Liver (tissue), 9 donors: ENCODE measurements around the gene DYRK3. TPM values are rescaled to one million over a fixed set of nuclear protein-coding genes. Genes with fewer than 3 reads are reported as not detected.

Source experiments
- DNase-seq: peaks from one replicate; pipeline ENCODE4 v3.0.0-alpha.2; 2017; ENCODE audit warnings: low spot score
- H3K27ac ChIP-seq, 2 donors: one replicate each; pipeline ENCODE4 v1.7.0; 2013; ENCODE audit warnings: inconsistent platforms in 2 of 2, low read length in 2 of 2, control low read depth in 1 of 2, low read depth in 1 of 2, mild to moderate bottlenecking in 1 of 2
- H3K27me3 ChIP-seq, 4 donors: one replicate each; pipeline versions ENCODE4 v1.6.1 to v1.7.0; 2013; ENCODE audit warnings: low read length in 3 of 4, inconsistent platforms in 1 of 4, mild to moderate bottlenecking in 1 of 4, moderate library complexity in 1 of 4; ENCODE audit not compliant: control insufficient read depth in 4 of 4, insufficient read depth in 4 of 4
- H3K36me3 ChIP-seq, 4 donors: one replicate each; pipeline versions ENCODE4 v1.6.1 to v1.7.0; 2013; ENCODE audit warnings: low read length in 3 of 4, mild to moderate bottlenecking in 3 of 4, low read depth in 1 of 4, moderate library complexity in 1 of 4; ENCODE audit not compliant: control insufficient read depth in 4 of 4, insufficient read depth in 3 of 4
- H3K4me1 ChIP-seq, 4 donors: one replicate each; pipeline versions ENCODE4 v1.6.1 to v1.7.0; 2013; ENCODE audit warnings: low read length in 3 of 4, mild to moderate bottlenecking in 3 of 4, moderate library complexity in 1 of 4; ENCODE audit not compliant: control insufficient read depth in 4 of 4, insufficient read depth in 4 of 4
- H3K4me3 ChIP-seq, 3 donors: one replicate each; pipeline versions ENCODE4 v1.6.1 to v1.7.0; 2013; ENCODE audit warnings: low read length in 3 of 3, control low read depth in 1 of 3, low read depth in 1 of 3, mild to moderate bottlenecking in 1 of 3
- H3K9ac ChIP-seq, 2 donors: one replicate each; pipeline ENCODE4 v1.7.0; 2013; ENCODE audit warnings: low read length in 2 of 2, mild to moderate bottlenecking in 2 of 2, moderate library complexity in 2 of 2, control low read depth in 1 of 2, low read depth in 1 of 2
- H3K9me3 ChIP-seq, 4 donors: one replicate each; pipeline versions ENCODE4 v1.6.1 to v1.7.0; 2013; ENCODE audit warnings: low read length in 3 of 4; ENCODE audit not compliant: control insufficient read depth in 4 of 4
- EGR1 ChIP-seq, 2 donors: IDR thresholded peaks; 2 replicates each; pipeline ENCODE4 v1.6.1; 2016 to 2018; ENCODE audit warnings: antibody characterized with exemption in 2 of 2, low read depth in 2 of 2
- FOXA1 ChIP-seq: IDR thresholded peaks from 2 replicates; pipeline ENCODE4 v1.6.1; 2016; ENCODE audit warnings: antibody characterized with exemption
- FOXA2 ChIP-seq: IDR thresholded peaks from 2 replicates; pipeline ENCODE4 v1.6.1; 2016; ENCODE audit warnings: antibody characterized with exemption
- GABPA ChIP-seq, 2 donors: IDR thresholded peaks in 1 of 2; conservative IDR thresholded peaks in 1 of 2; 2 replicates each; pipeline ENCODE4 v1.6.1; 2016; ENCODE audit warnings: antibody characterized with exemption in 2 of 2, mild to moderate bottlenecking in 1 of 2, moderate library complexity in 1 of 2
- HNF4A ChIP-seq, 2 donors: conservative IDR thresholded peaks; 2 replicates each; pipeline ENCODE4 v1.6.1; 2016; ENCODE audit warnings: antibody characterized with exemption in 2 of 2, mild to moderate bottlenecking in 2 of 2
- HNF4G ChIP-seq: IDR thresholded peaks from 2 replicates; pipeline ENCODE4 v1.6.1; 2016; ENCODE audit warnings: antibody characterized with exemption
- JUND ChIP-seq, 2 donors: IDR thresholded peaks; 2 replicates each; pipeline ENCODE4 v1.6.1; 2016; ENCODE audit warnings: antibody characterized with exemption in 2 of 2
- NR2F2 ChIP-seq: IDR thresholded peaks from 2 replicates; pipeline ENCODE4 v1.6.1; 2016; ENCODE audit warnings: antibody characterized with exemption
- RAD21 ChIP-seq, 2 donors: IDR thresholded peaks; 2 replicates each; pipeline ENCODE4 v1.6.1; 2016; ENCODE audit warnings: antibody characterized with exemption in 2 of 2, mild to moderate bottlenecking in 2 of 2
- RXRA ChIP-seq, 2 donors: IDR thresholded peaks; 2 replicates each; pipeline ENCODE4 v1.6.1; 2017 to 2018; ENCODE audit warnings: antibody characterized with exemption in 2 of 2, mild to moderate bottlenecking in 1 of 2
- SP1 ChIP-seq: IDR thresholded peaks from 2 replicates; pipeline ENCODE4 v1.6.1; 2018; ENCODE audit warnings: antibody characterized with exemption, mild to moderate bottlenecking
- TAF1 ChIP-seq: conservative IDR thresholded peaks from 2 replicates; pipeline ENCODE4 v1.6.1; 2016; ENCODE audit warnings: antibody characterized with exemption, mild to moderate bottlenecking
- YY1 ChIP-seq: IDR thresholded peaks from 2 replicates; pipeline ENCODE4 v1.6.1; 2016; ENCODE audit warnings: antibody characterized with exemption, mild to moderate bottlenecking
- WGBS: extraction: QIAGEN DNeasy Blood & Tissue Kit; methylation state at CpG from one replicate; pipeline ENCODE4 v1.1.7; 2013; 5-methylcytosine and 5-hydroxymethylcytosine counted together
- polyA plus RNA-seq, 2 donors: library from polyadenylated mRNA; stranded (reverse) in 1 of 2; unstranded in 1 of 2; fragments of 200-250 nt in 1 of 2; fragments of >200 nt in 1 of 2; fragmentation: Nextera tagmentation in 1 of 2; extraction: Ambion mirVana in 1 of 2; gene quantifications; one replicate each; pipeline versions ENCODE4 v1.2.1 to v1.2.3, GENCODE V29; 2013 to 2015
- total RNA-seq, 2 donors: library from RNA; depleted of rRNA; stranded (reverse); fragments of >200 nt; gene quantifications; one replicate each; pipeline ENCODE4 v1.2.3, GENCODE V29; 2014
- TF ChIP-seq, protein P1 (sequence below): IDR thresholded peaks from 2 replicates; pipeline ENCODE4 v1.6.1; 2016; ENCODE audit warnings: antibody characterized with exemption, mild to moderate bottlenecking
- TF ChIP-seq, protein P2 (sequence below): IDR thresholded peaks from 2 replicates; pipeline ENCODE4 v1.6.1; 2016; ENCODE audit warnings: antibody characterized with exemption
- TF ChIP-seq, protein P3 (sequence below): IDR thresholded peaks from 2 replicates; pipeline ENCODE4 v1.6.1; 2016; ENCODE audit warnings: antibody characterized with exemption
- TF ChIP-seq, protein P4 (sequence below): IDR thresholded peaks from 2 replicates; pipeline ENCODE4 v1.6.1; 2016; ENCODE audit warnings: antibody characterized with exemption
- TF ChIP-seq, protein P5 (sequence below): fragments of 150-350 bp; IDR thresholded peaks from 2 replicates; pipeline ENCODE4 v1.5.1; 2017; ENCODE audit warnings: improper control_type of control experiment, low read depth, low read length; ENCODE audit not compliant: missing input control
- donor health status: healthy.
- donor health status: healthy.
- donor health status: healthy.
- donor health status: healthy.
- donor health status: healthy.

DYRK3 gene
- total and polyA plus RNA-seq, 4 donors = 1.5 to 41.8 (median 5.0) TPM

DNA sequence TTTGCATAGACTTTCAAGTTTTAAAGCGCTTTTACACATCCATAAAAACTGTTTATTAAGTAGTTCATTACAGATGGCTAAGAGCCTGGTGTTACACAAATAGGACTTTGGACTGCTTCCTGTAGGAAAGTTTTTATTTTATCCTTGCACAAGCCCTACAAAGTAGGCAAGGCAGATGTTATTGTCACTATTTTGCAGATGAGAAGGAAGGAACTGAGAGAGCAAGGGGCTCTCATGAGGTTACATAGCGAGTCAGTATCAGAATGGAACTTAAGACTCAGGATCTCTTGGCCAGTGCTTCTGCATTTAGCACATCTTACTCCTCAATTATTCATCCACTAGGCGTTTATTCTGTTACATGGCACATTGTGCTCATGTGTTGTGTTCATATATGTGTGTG is 46.8 kb downstream of the DYRK3 start:
- H3K4me3 ChIP-seq = no peak overlapping the region
- no peaks in the 10 kb centered on the region for H3K27me3 ChIP-seq
- H3K9ac ChIP-seq = no peak overlapping the region
- peak; percentile 86 for TF ChIP-seq HNF4G
- TF ChIP-seq JUND (IDR thresholded peaks at IDR 0.05) = peak in 1 of 2 donors; percentile 25
- TF ChIP-seq, protein P1, sequence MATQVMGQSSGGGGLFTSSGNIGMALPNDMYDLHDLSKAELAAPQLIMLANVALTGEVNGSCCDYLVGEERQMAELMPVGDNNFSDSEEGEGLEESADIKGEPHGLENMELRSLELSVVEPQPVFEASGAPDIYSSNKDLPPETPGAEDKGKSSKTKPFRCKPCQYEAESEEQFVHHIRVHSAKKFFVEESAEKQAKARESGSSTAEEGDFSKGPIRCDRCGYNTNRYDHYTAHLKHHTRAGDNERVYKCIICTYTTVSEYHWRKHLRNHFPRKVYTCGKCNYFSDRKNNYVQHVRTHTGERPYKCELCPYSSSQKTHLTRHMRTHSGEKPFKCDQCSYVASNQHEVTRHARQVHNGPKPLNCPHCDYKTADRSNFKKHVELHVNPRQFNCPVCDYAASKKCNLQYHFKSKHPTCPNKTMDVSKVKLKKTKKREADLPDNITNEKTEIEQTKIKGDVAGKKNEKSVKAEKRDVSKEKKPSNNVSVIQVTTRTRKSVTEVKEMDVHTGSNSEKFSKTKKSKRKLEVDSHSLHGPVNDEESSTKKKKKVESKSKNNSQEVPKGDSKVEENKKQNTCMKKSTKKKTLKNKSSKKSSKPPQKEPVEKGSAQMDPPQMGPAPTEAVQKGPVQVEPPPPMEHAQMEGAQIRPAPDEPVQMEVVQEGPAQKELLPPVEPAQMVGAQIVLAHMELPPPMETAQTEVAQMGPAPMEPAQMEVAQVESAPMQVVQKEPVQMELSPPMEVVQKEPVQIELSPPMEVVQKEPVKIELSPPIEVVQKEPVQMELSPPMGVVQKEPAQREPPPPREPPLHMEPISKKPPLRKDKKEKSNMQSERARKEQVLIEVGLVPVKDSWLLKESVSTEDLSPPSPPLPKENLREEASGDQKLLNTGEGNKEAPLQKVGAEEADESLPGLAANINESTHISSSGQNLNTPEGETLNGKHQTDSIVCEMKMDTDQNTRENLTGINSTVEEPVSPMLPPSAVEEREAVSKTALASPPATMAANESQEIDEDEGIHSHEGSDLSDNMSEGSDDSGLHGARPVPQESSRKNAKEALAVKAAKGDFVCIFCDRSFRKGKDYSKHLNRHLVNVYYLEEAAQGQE = no peak
- peak; percentile 91 for TF ChIP-seq SP1
- TF ChIP-seq YY1 = peak; percentile 36
- peak; percentile 33 to 43 for TF ChIP-seq RAD21 (IDR thresholded peaks at IDR 0.05)
- TF ChIP-seq EGR1 (IDR thresholded peaks at IDR 0.05; ENCODE audit: low read depth in 2 of 2) = peak in 1 of 2 donors; percentile 72
- TF ChIP-seq HNF4A (conservative IDR thresholded peaks at IDR 0.05) = peak; percentile 95 to 97
- TF ChIP-seq, protein P2, sequence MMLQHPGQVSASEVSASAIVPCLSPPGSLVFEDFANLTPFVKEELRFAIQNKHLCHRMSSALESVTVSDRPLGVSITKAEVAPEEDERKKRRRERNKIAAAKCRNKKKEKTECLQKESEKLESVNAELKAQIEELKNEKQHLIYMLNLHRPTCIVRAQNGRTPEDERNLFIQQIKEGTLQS = no peak
- no peak for TF ChIP-seq TAF1
- TF ChIP-seq, protein P3, sequence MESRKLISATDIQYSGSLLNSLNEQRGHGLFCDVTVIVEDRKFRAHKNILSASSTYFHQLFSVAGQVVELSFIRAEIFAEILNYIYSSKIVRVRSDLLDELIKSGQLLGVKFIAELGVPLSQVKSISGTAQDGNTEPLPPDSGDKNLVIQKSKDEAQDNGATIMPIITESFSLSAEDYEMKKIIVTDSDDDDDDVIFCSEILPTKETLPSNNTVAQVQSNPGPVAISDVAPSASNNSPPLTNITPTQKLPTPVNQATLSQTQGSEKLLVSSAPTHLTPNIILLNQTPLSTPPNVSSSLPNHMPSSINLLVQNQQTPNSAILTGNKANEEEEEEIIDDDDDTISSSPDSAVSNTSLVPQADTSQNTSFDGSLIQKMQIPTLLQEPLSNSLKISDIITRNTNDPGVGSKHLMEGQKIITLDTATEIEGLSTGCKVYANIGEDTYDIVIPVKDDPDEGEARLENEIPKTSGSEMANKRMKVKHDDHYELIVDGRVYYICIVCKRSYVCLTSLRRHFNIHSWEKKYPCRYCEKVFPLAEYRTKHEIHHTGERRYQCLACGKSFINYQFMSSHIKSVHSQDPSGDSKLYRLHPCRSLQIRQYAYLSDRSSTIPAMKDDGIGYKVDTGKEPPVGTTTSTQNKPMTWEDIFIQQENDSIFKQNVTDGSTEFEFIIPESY = peak; percentile 14
- TF ChIP-seq, protein P4, sequence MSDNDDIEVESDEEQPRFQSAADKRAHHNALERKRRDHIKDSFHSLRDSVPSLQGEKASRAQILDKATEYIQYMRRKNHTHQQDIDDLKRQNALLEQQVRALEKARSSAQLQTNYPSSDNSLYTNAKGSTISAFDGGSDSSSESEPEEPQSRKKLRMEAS = peak; percentile 36
- TF ChIP-seq GABPA (IDR thresholded peaks at IDR 0.05 in 1 of 2, conservative IDR thresholded peaks at IDR 0.05 in 1 of 2) = peak in 1 of 2 donors; percentile 32
- TF ChIP-seq FOXA1 = no peak
- no peak for TF ChIP-seq NR2F2
- TF ChIP-seq RXRA (IDR thresholded peaks at IDR 0.05) = peak; percentile 49 to 60
- TF ChIP-seq FOXA2 = no peak
- TF ChIP-seq, protein P5, sequence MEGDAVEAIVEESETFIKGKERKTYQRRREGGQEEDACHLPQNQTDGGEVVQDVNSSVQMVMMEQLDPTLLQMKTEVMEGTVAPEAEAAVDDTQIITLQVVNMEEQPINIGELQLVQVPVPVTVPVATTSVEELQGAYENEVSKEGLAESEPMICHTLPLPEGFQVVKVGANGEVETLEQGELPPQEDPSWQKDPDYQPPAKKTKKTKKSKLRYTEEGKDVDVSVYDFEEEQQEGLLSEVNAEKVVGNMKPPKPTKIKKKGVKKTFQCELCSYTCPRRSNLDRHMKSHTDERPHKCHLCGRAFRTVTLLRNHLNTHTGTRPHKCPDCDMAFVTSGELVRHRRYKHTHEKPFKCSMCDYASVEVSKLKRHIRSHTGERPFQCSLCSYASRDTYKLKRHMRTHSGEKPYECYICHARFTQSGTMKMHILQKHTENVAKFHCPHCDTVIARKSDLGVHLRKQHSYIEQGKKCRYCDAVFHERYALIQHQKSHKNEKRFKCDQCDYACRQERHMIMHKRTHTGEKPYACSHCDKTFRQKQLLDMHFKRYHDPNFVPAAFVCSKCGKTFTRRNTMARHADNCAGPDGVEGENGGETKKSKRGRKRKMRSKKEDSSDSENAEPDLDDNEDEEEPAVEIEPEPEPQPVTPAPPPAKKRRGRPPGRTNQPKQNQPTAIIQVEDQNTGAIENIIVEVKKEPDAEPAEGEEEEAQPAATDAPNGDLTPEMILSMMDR = no peak
- H3K36me3 ChIP-seq = no peaks in the 10 kb centered on the region
- H3K27ac ChIP-seq = peak overlapping the region; percentile 32 to 67
- no peak for DNase-seq
- peaks cover 6 to 43% (median 23%) of the 10 kb centered on the region in 4 donors for H3K4me1 ChIP-seq
- 40% methylated on average over 3 of the region's 3 CpGs for WGBS
- H3K9me3 ChIP-seq = no peaks in the 10 kb centered on the region
